Natural killer cell (primary cell): ENCODE measurements around the gene PSEN1. TPM values are rescaled to one million over a fixed set of nuclear protein-coding genes. Genes with fewer than 3 reads are reported as not detected.

Experiments used
- ATAC-seq, 3 donors: fragments of 150-1000 bp in 2 of 3; fragments of 200-7000 bp in 1 of 3; cut with Tn5 transposase; 1 replicate in 1 of 3; 2 replicates in 2 of 3; pipeline ENCODE4 v1.10.0; 2021; ENCODE audit warnings: mild to moderate bottlenecking in 2 of 3, moderate library complexity in 2 of 3
- DNase-seq, 2 donors: peaks; one replicate each; pipeline versions ENCODE4 v3.0.0 to v3.0.0-alpha.2; 2013 to 2021; ENCODE audit warnings: mixed read lengths in 1 of 2
- H3K27ac ChIP-seq: one replicate; pipeline ENCODE4 v1.5.1; 2013; ENCODE audit warnings: mild to moderate bottlenecking, low read length
- H3K27me3 ChIP-seq: one replicate; pipeline ENCODE4 v1.6.1; 2013; ENCODE audit warnings: low read length; ENCODE audit not compliant: control insufficient read depth, insufficient read depth
- H3K36me3 ChIP-seq: one replicate; pipeline ENCODE4 v1.6.1; 2013; ENCODE audit warnings: low read length; ENCODE audit not compliant: control insufficient read depth, insufficient read depth
- H3K4me1 ChIP-seq: one replicate; pipeline ENCODE4 v1.6.1; 2013; ENCODE audit warnings: low read length; ENCODE audit not compliant: control insufficient read depth, insufficient read depth
- H3K4me3 ChIP-seq: one replicate; pipeline ENCODE4 v1.5.1; 2013; ENCODE audit warnings: low read length
- H3K9me3 ChIP-seq: one replicate; pipeline ENCODE4 v1.6.1; 2013; ENCODE audit warnings: low read length; ENCODE audit not compliant: control insufficient read depth, insufficient read depth
- H3K27ac Mint-ChIP-seq, 2 donors: one replicate each; pipeline ENCODE4 v1.8.0; 2022; ENCODE audit warnings: mild to moderate bottlenecking in 2 of 2, mixed read lengths in 2 of 2, moderate library complexity in 1 of 2
- H3K27me3 Mint-ChIP-seq, 2 donors: one replicate each; pipeline ENCODE4 v1.8.0; 2022; ENCODE audit warnings: low read depth in 2 of 2, mixed read lengths in 2 of 2
- H3K36me3 Mint-ChIP-seq: one replicate; pipeline ENCODE4 v1.8.0; 2022; ENCODE audit warnings: mixed read lengths
- H3K4me1 Mint-ChIP-seq, 2 donors: one replicate each; pipeline ENCODE4 v1.8.0; 2022; ENCODE audit warnings: mixed read lengths in 2 of 2
- H3K4me3 Mint-ChIP-seq: one replicate; pipeline ENCODE4 v1.8.0; 2022; ENCODE audit warnings: mild to moderate bottlenecking, moderate library complexity, mixed read lengths
- H3K9me3 Mint-ChIP-seq, 2 donors: one replicate each; pipeline ENCODE4 v1.8.0; 2022; ENCODE audit warnings: mixed read lengths in 2 of 2
- WGBS: methylation state at CpG from one replicate; pipeline ENCODE4 v1.1.7; 2013; ENCODE audit warnings: missing lambda C conversion rate; ENCODE audit not compliant: insufficient coverage; 5-methylcytosine and 5-hydroxymethylcytosine counted together
- intact Hi-C: fragments of 100-400 bp; cut with micrococcal nuclease; formaldehyde crosslinking; loops from one replicate; pipeline ENCODE4 v1.14.2; 2022
- total RNA-seq, 4 donors: library from RNA; stranded (reverse); fragments of 120-200 nt in 1 of 4; gene quantifications; one replicate each; pipeline versions ENCODE4 v1.2.3 to v1.2.4, GENCODE V29; 2013 to 2022
- TF ChIP-seq, protein P1 (sequence below): fragments of 200-600 bp; IDR thresholded peaks from one replicate; pipeline ENCODE4 v1.8.0; 2022; ENCODE audit warnings: antibody characterized with exemption

The PSEN1 gene
- total RNA-seq, 3 donors from 2014 or later (not counting 1 experiment from before 2014, with no cell fraction given): 47.1 to 62.6 (median 55.2) TPM

GRCh38 chr14:73208846-73209245 is 72.5 kb downstream of the PSEN1 start:
- H3K27ac Mint-ChIP-seq: no peak overlapping the region
- no peak for ATAC-seq
- H3K27me3 ChIP-seq: no peaks in the 10 kb centered on the region
- intact Hi-C loops: no loop called here
- TF ChIP-seq, protein P1, sequence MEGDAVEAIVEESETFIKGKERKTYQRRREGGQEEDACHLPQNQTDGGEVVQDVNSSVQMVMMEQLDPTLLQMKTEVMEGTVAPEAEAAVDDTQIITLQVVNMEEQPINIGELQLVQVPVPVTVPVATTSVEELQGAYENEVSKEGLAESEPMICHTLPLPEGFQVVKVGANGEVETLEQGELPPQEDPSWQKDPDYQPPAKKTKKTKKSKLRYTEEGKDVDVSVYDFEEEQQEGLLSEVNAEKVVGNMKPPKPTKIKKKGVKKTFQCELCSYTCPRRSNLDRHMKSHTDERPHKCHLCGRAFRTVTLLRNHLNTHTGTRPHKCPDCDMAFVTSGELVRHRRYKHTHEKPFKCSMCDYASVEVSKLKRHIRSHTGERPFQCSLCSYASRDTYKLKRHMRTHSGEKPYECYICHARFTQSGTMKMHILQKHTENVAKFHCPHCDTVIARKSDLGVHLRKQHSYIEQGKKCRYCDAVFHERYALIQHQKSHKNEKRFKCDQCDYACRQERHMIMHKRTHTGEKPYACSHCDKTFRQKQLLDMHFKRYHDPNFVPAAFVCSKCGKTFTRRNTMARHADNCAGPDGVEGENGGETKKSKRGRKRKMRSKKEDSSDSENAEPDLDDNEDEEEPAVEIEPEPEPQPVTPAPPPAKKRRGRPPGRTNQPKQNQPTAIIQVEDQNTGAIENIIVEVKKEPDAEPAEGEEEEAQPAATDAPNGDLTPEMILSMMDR: no peak
- H3K4me3 Mint-ChIP-seq: no peak overlapping the region
- H3K4me3 ChIP-seq: no peak overlapping the region
- no peak overlapping the region for H3K27ac ChIP-seq
- H3K9me3 ChIP-seq: no peaks in the 10 kb centered on the region
- no peaks in the 10 kb centered on the region for H3K9me3 Mint-ChIP-seq
- WGBS: 96% methylated on average over 8 of the region's 8 CpGs
- H3K36me3 ChIP-seq: peaks cover 72% of the 10 kb centered on the region
- H3K4me1 ChIP-seq: no peaks in the 10 kb centered on the region
- peaks cover 0 to 6% of the 10 kb centered on the region in 2 donors for H3K4me1 Mint-ChIP-seq
- H3K36me3 Mint-ChIP-seq: peaks cover 24% of the 10 kb centered on the region
- DNase-seq: no peak
- H3K27me3 Mint-ChIP-seq: no peaks in the 10 kb centered on the region

GRCh38 chr14:73209953-73210352 is 73.6 kb downstream of the PSEN1 start:
- intact Hi-C loops: no loop called here
- peaks cover 0 to 6% of the 10 kb centered on the region in 2 donors for H3K4me1 Mint-ChIP-seq
- TF ChIP-seq, protein P1: no peak
- peak overlapping the region in 1 of 2 donors; percentile 2 for H3K27ac Mint-ChIP-seq
- no peak for ATAC-seq
- H3K27ac ChIP-seq: no peak overlapping the region
- no peak overlapping the region for H3K4me3 Mint-ChIP-seq
- H3K36me3 ChIP-seq: peaks cover 70% of the 10 kb centered on the region
- no peak overlapping the region for H3K4me3 ChIP-seq
- no peaks in the 10 kb centered on the region for H3K27me3 ChIP-seq
- DNase-seq: no peak
- H3K9me3 ChIP-seq: no peaks in the 10 kb centered on the region
- H3K36me3 Mint-ChIP-seq: peaks cover 24% of the 10 kb centered on the region
- H3K27me3 Mint-ChIP-seq: no peaks in the 10 kb centered on the region
- no peaks in the 10 kb centered on the region for H3K4me1 ChIP-seq
- 100% methylated on average over 2 of the region's 2 CpGs for WGBS
- no peaks in the 10 kb centered on the region for H3K9me3 Mint-ChIP-seq

GRCh38 chr14:73211251-73212040 is 75.1 kb downstream of the PSEN1 start:
- no peak for ATAC-seq

More at GRCh38 chr14:73211251-73212040, 75.1 kb downstream of the PSEN1 start:
- no peaks in the 10 kb centered on the region for H3K27me3 Mint-ChIP-seq
- H3K4me3 ChIP-seq: no peak overlapping the region
- H3K27me3 ChIP-seq: no peaks in the 10 kb centered on the region
- TF ChIP-seq, protein P1: no peak
- H3K4me1 ChIP-seq: no peaks in the 10 kb centered on the region
- peaks cover 69% of the 10 kb centered on the region for H3K36me3 ChIP-seq
- no peak for DNase-seq
- 98% methylated on average over 5 of the region's 7 CpGs for WGBS
- H3K4me3 Mint-ChIP-seq: no peak overlapping the region
- H3K9me3 ChIP-seq: no peaks in the 10 kb centered on the region
- intact Hi-C loops: no loop called here
- no peaks in the 10 kb centered on the region for H3K9me3 Mint-ChIP-seq
- peaks cover 16% of the 10 kb centered on the region for H3K36me3 Mint-ChIP-seq
- H3K27ac ChIP-seq: no peak overlapping the region
- H3K27ac Mint-ChIP-seq: no peak overlapping the region
- H3K4me1 Mint-ChIP-seq: peaks cover 0 to 6% of the 10 kb centered on the region in 2 donors
